Mammary epithelial cell (primary cell): ENCODE results near the gene OPA1.

Experiments
- CTCF ChIP-seq, 2 donors: IDR thresholded peaks in 1 of 2; conservative IDR thresholded peaks in 1 of 2; 2 replicates each; pipeline ENCODE4 v1.5.1; 2011 to 2012; ENCODE audit warnings: inconsistent platforms in 2 of 2, low read length in 2 of 2, mild to moderate bottlenecking in 2 of 2, control low read depth in 1 of 2, low read depth in 1 of 2; ENCODE audit not compliant: insufficient read depth in 1 of 2; ENCODE audit errors: extremely low read depth in 1 of 2
- EZH2 ChIP-seq: IDR thresholded peaks from 2 replicates; pipeline ENCODE4 v1.6.1; 2012; ENCODE audit warnings: low read length, inconsistent platforms, borderline replicate concordance

- TF ChIP-seq CTCF (conservative IDR thresholded peaks at IDR 0.05 in 1 of 2, IDR thresholded peaks at IDR 0.05 in 1 of 2; ENCODE audit: extremely low read depth in 1 of 2, insufficient read depth in 1 of 2, low read depth in 1 of 2, low read length in 2 of 2) = no peak
- TF ChIP-seq EZH2 = no peak
These were observed 110.0 kb downstream of the OPA1 start for GRCh38 chr3:193702967-193703366.
